ENCODE results near the gene DNASE1L2. TPM values are rescaled to one million over a fixed set of nuclear protein-coding genes. Genes with fewer than 3 reads are reported as not detected.

Gene DNASE1L2
- total and polyA plus RNA-seq, 2 of the 8 experiments (the other 6 are each of a cell fraction or from before 2014, with no cell fraction given) = 0.35 to 0.97 TPM

- H3K23me2 ChIP-seq (ENCODE audit: low read depth, low read length) = peaks cover 5% of the 10 kb centered on the region; the same call in 1 of the 2 replicates
- no peak overlapping the region for H3K4me3 ChIP-seq (ENCODE audit: extremely low read depth in 1 of 4, insufficient read depth in 2 of 4, low read depth in 3 of 4, low read length in 4 of 4)
- H2BK12ac ChIP-seq (ENCODE audit: low read depth, low read length) = no peak overlapping the region
- H3K14ac ChIP-seq (ENCODE audit: insufficient read length) = no peak overlapping the region
- H3K23ac ChIP-seq (ENCODE audit: insufficient read length) = no peak overlapping the region
- no peak overlapping the region for H2AK5ac ChIP-seq (ENCODE audit: low read depth, low read length)
- ChIA-PET CTCF (ENCODE audit: partially characterized antibody) (interaction anchor here (1.0 to 2.6 kb wide), 9 partner anchors 10 to 175 kb away, joined by 3 to 26 read pairs (median 6); no protein-coding TSS in a partner anchor), POLR2A (ENCODE audit: partially characterized antibody) (interaction anchor here (0.6 to 13.9 kb wide), 18 partner anchors 13 to 207 kb away, joined by 3 to 228 read pairs (median 6); partner anchors contain the start of genes DNASE1L2, E4F1, RAB26 and RNPS1)
- H3K27ac ChIP-seq (ENCODE audit: low read depth, low read length) = no peak overlapping the region
- DNase-seq (ENCODE audit: low read depth in 1 of 2, low spot score in 2 of 2) (no peak), FAIRE-seq (no peak)
- no peak overlapping the region for H4K8ac ChIP-seq (ENCODE audit: extremely low read depth, insufficient read depth, low read length)
- no peak overlapping the region for H2BK15ac ChIP-seq (ENCODE audit: low read length)
- H2BK20ac ChIP-seq (ENCODE audit: low read length) = no peak overlapping the region
- no peak overlapping the region for H3K9ac ChIP-seq (replicated peaks in 1 of 4; ENCODE audit: extremely low read depth in 1 of 4, low read depth in 3 of 4, low read length in 3 of 4)
- H3K18ac ChIP-seq (ENCODE audit: extremely low read depth, low read length) = no peak overlapping the region
- H2AFZ ChIP-seq (ENCODE audit: low read length) = no peak overlapping the region
- no peak overlapping the region for H3K4ac ChIP-seq (replicated peaks; ENCODE audit: insufficient read length, low read depth, low read length)
- no peak overlapping the region; a peak in 1 of 4 replicates for H3K4me2 ChIP-seq (ENCODE audit: insufficient read depth in 1 of 2, low read depth in 2 of 2, low read length in 2 of 2)
- H3K9me3 ChIP-seq (ENCODE audit: insufficient read depth in 2 of 2, low read depth in 1 of 2, low read length in 1 of 2) = no peaks in the 10 kb centered on the region
- H3K4me1 ChIP-seq (replicated peaks in 1 of 4; ENCODE audit: control insufficient read depth in 3 of 4, insufficient read depth in 4 of 4, low read length in 3 of 4) = peaks cover 4 to 6% (median 5%) of the 10 kb centered on the region in 4 experiments; a peak in 6 of 7 replicates
- H3K36me3 ChIP-seq (ENCODE audit: control insufficient read depth in 2 of 4, insufficient read depth in 4 of 4, low read length in 3 of 4) = peaks cover 25 to 55% (median 43%) of the 10 kb centered on the region in 4 experiments
- no peak overlapping the region for H3K56ac ChIP-seq (replicated peaks; ENCODE audit: insufficient read length, low read depth, low read length)
- no peak overlapping the region for H4K5ac ChIP-seq (ENCODE audit: insufficient read length, low read depth, low read length)
- H4K91ac ChIP-seq (replicated peaks; ENCODE audit: insufficient read length, low read length) = no peak overlapping the region
- H3K79me1 ChIP-seq (ENCODE audit: low read depth, low read length) = peaks cover 8% of the 10 kb centered on the region; the same call in 1 of the 2 replicates
- H3K27me3 ChIP-seq (replicated peaks in 1 of 4; ENCODE audit: control insufficient read depth in 3 of 4, extremely low read depth in 1 of 4, insufficient read depth in 3 of 4, low read length in 3 of 4) = no peaks in the 10 kb centered on the region
- H2BK120ac ChIP-seq (replicated peaks; ENCODE audit: low read depth, low read length) = no peak overlapping the region
- H2BK5ac ChIP-seq (ENCODE audit: low read depth, low read length) = no peak overlapping the region; the same call in 1 of the 2 replicates
- TF ChIP-seq JUN (IDR thresholded peaks at IDR 0.05; ENCODE audit: low read depth, low read length) (no peak), POLR2A (IDR thresholded peaks at IDR 0.05; ENCODE audit: control extremely low read depth in 1 of 2, low read depth in 2 of 2, low read length in 2 of 2) (peak in 1 of 2 experiments; percentile 37; a peak in 1 of 3 replicates)
- WGBS, 2 experiments (ENCODE audit: extremely low coverage in 1 of 2, insufficient coverage in 1 of 2, insufficient read length in 1 of 2, insufficient replicate concordance in 2 of 2, low coverage in 1 of 2, low lambda C conversion rate in 2 of 2, missing lambda C conversion rate in 1 of 2) = 94% methylated on average over 7 of the region's 7 CpGs; no CpG with 5 or more reads in 1 of the 2 experiments
- H3K79me2 ChIP-seq (ENCODE audit: control insufficient read depth in 1 of 2, insufficient read depth in 2 of 2, low read length in 2 of 2) = peaks cover 0 to 28% of the 10 kb centered on the region in 2 experiments; a peak in 2 of 4 replicates
- peaks cover 15 to 18% of the 10 kb centered on the region in 2 experiments for H4K20me1 ChIP-seq (replicated peaks in 1 of 2; ENCODE audit: control insufficient read depth in 1 of 2, insufficient read depth in 2 of 2, low read length in 2 of 2)
These were observed 16.5 kb downstream of the DNASE1L2 start for GRCh38 chr16:2252806-2253148.

Measured in H1 (cell line).